IMR-90 (cell line): ENCODE measurements around the gene DUSP28. TPM values are rescaled to one million over a fixed set of nuclear protein-coding genes. Genes with fewer than 3 reads are reported as not detected.

ENCODE experiments used
- ATAC-seq: fragments of 200-7000 bp; cut with Tn5 transposase; 2 replicates; pipeline ENCODE4 v1.9.1; 2020; ENCODE audit warnings: low read depth, mild to moderate bottlenecking, moderate library complexity
- BruUV-seq: library from RNA; stranded (reverse); fragments of 400-500 nt; replicated peaks from 2 replicates; lab custom pipeline; 2021; lab: Mats Ljungman, UMichigan
- CTCF ChIA-PET: fragments of 300-600 bp; formaldehyde crosslinking; extraction: SDS; loops from one replicate; lab custom pipeline; 2021; ENCODE audit warnings: antibody characterized with exemption; lab: Yijun Ruan, JAX
- POLR2A ChIA-PET: fragments of 300-600 bp; sonication (Branson Sonifier 250); formaldehyde crosslinking; loops from one replicate; lab custom pipeline; 2022; ENCODE audit warnings: antibody characterized with exemption; ENCODE audit not compliant: unreplicated experiment; lab: Charles Lee
- DNase-seq: peaks from one replicate; pipeline ENCODE4 v3.0.0; 2013
- H2AFZ ChIP-seq: replicated peaks from 2 replicates; pipeline ENCODE3; 2013; ENCODE audit warnings: low read length, mild to moderate bottlenecking; ENCODE audit not compliant: poor library complexity
- H2AK5ac ChIP-seq: 2 replicates; pipeline ENCODE4 v1.6.1; 2013; ENCODE audit warnings: low read depth, low read length, inconsistent platforms
- H2AK9ac ChIP-seq: replicated peaks from 2 replicates; pipeline ENCODE3; 2013; ENCODE audit warnings: mild to moderate bottlenecking, low read depth, low read length, moderate library complexity; ENCODE audit not compliant: poor library complexity
- H2BK120ac ChIP-seq: 2 replicates; pipeline ENCODE4 v1.6.1; 2013; ENCODE audit warnings: low read depth, low read length, inconsistent platforms
- H2BK15ac ChIP-seq: 3 replicates; pipeline ENCODE4 v1.6.1; 2013; ENCODE audit warnings: low read depth, low read length, inconsistent platforms
- H2BK20ac ChIP-seq: 2 replicates; pipeline ENCODE4 v1.6.1; 2013; ENCODE audit warnings: low read depth, mild to moderate bottlenecking, inconsistent platforms, low read length, moderate library complexity
- H2BK5ac ChIP-seq: 2 replicates; pipeline ENCODE4 v1.6.1; 2013; ENCODE audit warnings: mild to moderate bottlenecking, low read depth, low read length, inconsistent platforms; ENCODE audit not compliant: poor library complexity, severe bottlenecking
- H3K14ac ChIP-seq: replicated peaks from 2 replicates; pipeline ENCODE4 v1.6.1; 2013; ENCODE audit warnings: low read depth, low read length, inconsistent platforms
- H3K18ac ChIP-seq: 2 replicates; pipeline ENCODE4 v1.6.1; 2013; ENCODE audit warnings: low read depth, low read length, control low read depth
- H3K23ac ChIP-seq: 2 replicates; pipeline ENCODE4 v1.6.1; 2013; ENCODE audit warnings: low read depth, low read length, inconsistent platforms
- H3K27ac ChIP-seq: 2 replicates; pipeline ENCODE4 v1.5.1; 2013; ENCODE audit warnings: mild to moderate bottlenecking, control low read depth, low read length; ENCODE audit not compliant: insufficient read depth
- H3K27me3 ChIP-seq: 2 replicates; pipeline ENCODE4 v1.6.1; 2013; ENCODE audit warnings: low read length; ENCODE audit not compliant: control insufficient read depth, insufficient read depth
- H3K36me3 ChIP-seq: 2 replicates; pipeline ENCODE4 v1.6.1; 2013; ENCODE audit warnings: low read length, mixed read lengths; ENCODE audit not compliant: control insufficient read depth, insufficient read depth
- H3K4ac ChIP-seq: 2 replicates; pipeline ENCODE4 v1.6.1; 2013; ENCODE audit warnings: low read depth, low read length, inconsistent platforms
- H3K4me1 ChIP-seq: 2 replicates; pipeline ENCODE4 v1.6.1; 2013; ENCODE audit warnings: low read length, mixed read lengths; ENCODE audit not compliant: control insufficient read depth, insufficient read depth
- H3K4me2 ChIP-seq: 2 replicates; pipeline ENCODE4 v1.6.1; 2013; ENCODE audit warnings: low read depth, mild to moderate bottlenecking, control low read depth, low read length, moderate library complexity
- H3K4me3 ChIP-seq: 2 replicates; pipeline ENCODE4 v1.5.1; 2013; ENCODE audit warnings: low read depth, mild to moderate bottlenecking, control low read depth, low read length, moderate library complexity; ENCODE audit not compliant: insufficient read depth
- H3K56ac ChIP-seq: 2 replicates; pipeline ENCODE4 v1.6.1; 2013; ENCODE audit warnings: low read length, inconsistent platforms; ENCODE audit not compliant: insufficient read depth; ENCODE audit errors: extremely low read depth
- H3K79me1 ChIP-seq, 2 experiments: 2 replicates each; pipeline ENCODE4 v1.6.1; 2013; ENCODE audit warnings: low read length in 2 of 2, inconsistent platforms in 1 of 2, low read depth in 1 of 2
- H3K9ac ChIP-seq: 2 replicates; pipeline ENCODE4 v1.6.1; 2013; ENCODE audit warnings: low read depth, low read length, control low read depth
- H3K9me1 ChIP-seq: 2 replicates; pipeline ENCODE4 v1.6.1; 2013; ENCODE audit warnings: low read length, inconsistent platforms; ENCODE audit not compliant: insufficient read depth
- H3K9me3 ChIP-seq: 2 replicates; pipeline ENCODE4 v1.6.1; 2013; ENCODE audit warnings: low read length; ENCODE audit not compliant: control insufficient read depth, insufficient read depth
- H4K20me1 ChIP-seq: 2 replicates; pipeline ENCODE4 v1.6.1; 2013; ENCODE audit warnings: low read length, inconsistent platforms; ENCODE audit not compliant: insufficient read depth
- H4K5ac ChIP-seq: 2 replicates; pipeline ENCODE4 v1.6.1; 2013; ENCODE audit warnings: mild to moderate bottlenecking, low read depth, low read length, control low read depth
- H4K8ac ChIP-seq, 2 experiments: 2 replicates each; pipeline ENCODE4 v1.6.1; 2013; ENCODE audit warnings: low read depth in 2 of 2, low read length in 2 of 2, control low read depth in 1 of 2, inconsistent platforms in 1 of 2
- H4K91ac ChIP-seq: 2 replicates; pipeline ENCODE4 v1.6.1; 2013; ENCODE audit warnings: low read depth, low read length, inconsistent platforms; ENCODE audit not compliant: insufficient read depth
- BHLHE40 ChIP-seq: fragments of 150-350 bp; IDR thresholded peaks from 2 replicates; pipeline ENCODE4 v1.6.1; 2016; ENCODE audit warnings: mild to moderate bottlenecking, low read depth, low read length
- CEBPB ChIP-seq: IDR thresholded peaks from 2 replicates; pipeline ENCODE4 v1.6.1; 2012; ENCODE audit warnings: low read depth, low read length, improper control_type of control experiment
- CHD1 ChIP-seq: IDR thresholded peaks from 2 replicates; pipeline ENCODE4 v1.6.1; 2012; ENCODE audit warnings: low read depth, low read length, improper control_type of control experiment
- CTCF ChIP-seq: conservative IDR thresholded peaks from 2 replicates; pipeline ENCODE4 v1.5.1; 2012; ENCODE audit warnings: mild to moderate bottlenecking, low read depth, low read length, improper control_type of control experiment
- FOS ChIP-seq: fragments of 150-350 bp; IDR thresholded peaks from 2 replicates; pipeline ENCODE4 v1.6.1; 2016; ENCODE audit warnings: low read depth, low read length
- MAFK ChIP-seq: IDR thresholded peaks from 2 replicates; pipeline ENCODE4 v1.6.1; 2012; ENCODE audit warnings: low read depth, low read length, improper control_type of control experiment
- MAZ ChIP-seq: IDR thresholded peaks from 2 replicates; pipeline ENCODE4 v1.6.1; 2012; ENCODE audit warnings: low read depth, mild to moderate bottlenecking, low read length, improper control_type of control experiment, moderate library complexity, borderline replicate concordance
- MXI1 ChIP-seq: IDR thresholded peaks from 2 replicates; pipeline ENCODE4 v1.6.1; 2012; ENCODE audit warnings: low read depth, mild to moderate bottlenecking, low read length, moderate library complexity, borderline replicate concordance
- NFE2L2 ChIP-seq: fragments of 150-350 bp; IDR thresholded peaks from 2 replicates; pipeline ENCODE4 v1.6.1; 2016; ENCODE audit warnings: low read depth, mild to moderate bottlenecking, low read length
- POLR2A ChIP-seq: IDR thresholded peaks from 2 replicates; pipeline ENCODE4 v1.6.1; 2012; ENCODE audit warnings: mild to moderate bottlenecking, low read depth, low read length
- RAD21 ChIP-seq: IDR thresholded peaks from 2 replicates; pipeline ENCODE4 v1.6.1; 2012; ENCODE audit warnings: low read length, improper control_type of control experiment
- RCOR1 ChIP-seq: IDR thresholded peaks from 2 replicates; pipeline ENCODE4 v1.6.1; 2012; ENCODE audit warnings: mild to moderate bottlenecking, low read length, improper control_type of control experiment; ENCODE audit not compliant: insufficient replicate concordance
- RFX5 ChIP-seq: IDR thresholded peaks from 2 replicates; pipeline ENCODE4 v1.8.0; 2012; ENCODE audit warnings: low read depth, mild to moderate bottlenecking, low read length, moderate library complexity
- SMC3 ChIP-seq: fragments of 150-350 bp; IDR thresholded peaks from 2 replicates; pipeline ENCODE4 v1.6.1; 2016; ENCODE audit warnings: low read depth, mild to moderate bottlenecking, antibody characterized with exemption, low read length, moderate library complexity
- USF2 ChIP-seq: fragments of 150-350 bp; IDR thresholded peaks from 2 replicates; pipeline ENCODE4 v1.6.1; 2017; ENCODE audit warnings: mild to moderate bottlenecking, antibody characterized with exemption, low read length, low read depth
- WGBS, 2 experiments: methylation state at CpG; one replicate each; pipeline versions ENCODE4 v1.1.5 to v1.1.7; 2013; ENCODE audit warnings: missing lambda C conversion rate in 2 of 2; ENCODE audit not compliant: insufficient read length in 1 of 2; ENCODE audit errors: extremely low coverage in 2 of 2; 5-methylcytosine and 5-hydroxymethylcytosine counted together
- dilution Hi-C: fragments of 300-500 bp; cut with HindIII; formaldehyde crosslinking; loops from one replicate; pipeline ENCODE4 v1.14.3; 2018; ENCODE audit warnings: low sequenced_read_pairs; ENCODE audit not compliant: unreplicated experiment
- in situ Hi-C: fragments of 300-500 bp; cut with MboI; formaldehyde crosslinking; loops from 3 replicates; pipeline ENCODE4 v1.14.3; 2019; ENCODE audit warnings: low sequenced_read_pairs, inconsistent platforms, mixed read lengths
- intact Hi-C: fragments of 100-400 bp; cut with micrococcal nuclease; formaldehyde crosslinking; loops from 2 replicates; pipeline ENCODE4 v1.10.0; 2022
- polyA plus RNA-seq, 3 experiments: library from polyadenylated mRNA; depleted of rRNA; stranded (reverse); fragments of >200 nt; gene quantifications; 2 replicates each; pipeline ENCODE4 v1.2.3, GENCODE V29; 2012; ENCODE audit warnings: low replicate concordance in 1 of 3
- total RNA-seq: library from RNA; depleted of rRNA; stranded (reverse); fragments of >200 nt; gene quantifications from 2 replicates; pipeline ENCODE4 v1.2.3, GENCODE V29; 2012
- TF ChIP-seq, protein P1 (sequence below): fragments of 150-350 bp; IDR thresholded peaks from 2 replicates; pipeline ENCODE4 v1.6.1; 2016; ENCODE audit warnings: low read depth, mild to moderate bottlenecking, low read length, moderate library complexity, borderline replicate concordance

The DUSP28 gene
- total and polyA plus RNA-seq, 2 of the 4 experiments (the other 2 are of a cell fraction) = 1.1 to 3.3 TPM

DNA sequence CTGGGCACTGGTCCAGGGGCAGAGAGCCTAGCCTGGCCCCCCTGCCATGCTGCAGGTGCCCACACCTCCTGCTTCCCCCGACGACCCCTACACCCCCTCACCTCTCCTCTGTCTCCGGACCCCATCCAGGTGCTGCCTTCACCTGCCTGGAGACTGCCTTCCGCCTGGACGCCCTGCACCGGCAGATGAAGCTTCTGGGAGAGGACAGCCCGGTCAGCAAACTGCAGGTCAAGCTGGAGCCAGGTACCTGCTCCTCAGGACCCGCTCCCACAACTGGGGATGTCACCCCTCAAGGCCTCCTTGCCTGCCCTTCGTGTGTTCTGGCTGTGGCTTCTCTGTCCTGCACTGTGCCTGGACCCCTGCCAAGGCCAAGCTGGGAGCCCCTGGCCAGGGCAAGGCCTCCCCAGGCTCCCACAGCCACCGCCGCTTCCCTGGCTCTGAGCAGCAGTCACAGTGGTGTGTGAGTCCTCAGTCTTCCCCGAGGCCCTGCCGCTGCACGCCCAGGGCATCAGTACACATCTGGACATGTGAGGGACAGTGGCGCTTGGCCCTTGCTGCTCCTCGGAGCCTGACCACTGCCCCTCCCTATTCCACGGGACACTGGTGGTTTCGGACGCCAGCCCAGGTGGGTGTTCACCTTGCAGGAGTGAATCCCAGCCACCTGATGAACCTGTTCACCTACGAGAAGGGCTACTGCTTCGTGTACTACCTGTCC, 14.4 kb downstream of the DUSP28 start:
- TF ChIP-seq MXI1 (no peak), RAD21 (no peak), SMC3 (no peak), CHD1 (no peak), MAFK (no peak), USF2 (no peak), RCOR1 (no peak), POLR2A (no peak), RFX5 (no peak), FOS (no peak), CEBPB (no peak), CTCF (no peak), NFE2L2 (no peak), MAZ (no peak), BHLHE40 (no peak)
- TF ChIP-seq, protein P1, sequence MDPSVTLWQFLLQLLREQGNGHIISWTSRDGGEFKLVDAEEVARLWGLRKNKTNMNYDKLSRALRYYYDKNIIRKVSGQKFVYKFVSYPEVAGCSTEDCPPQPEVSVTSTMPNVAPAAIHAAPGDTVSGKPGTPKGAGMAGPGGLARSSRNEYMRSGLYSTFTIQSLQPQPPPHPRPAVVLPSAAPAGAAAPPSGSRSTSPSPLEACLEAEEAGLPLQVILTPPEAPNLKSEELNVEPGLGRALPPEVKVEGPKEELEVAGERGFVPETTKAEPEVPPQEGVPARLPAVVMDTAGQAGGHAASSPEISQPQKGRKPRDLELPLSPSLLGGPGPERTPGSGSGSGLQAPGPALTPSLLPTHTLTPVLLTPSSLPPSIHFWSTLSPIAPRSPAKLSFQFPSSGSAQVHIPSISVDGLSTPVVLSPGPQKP = no peak
- ChIA-PET POLR2A (no interaction called here), CTCF (no interaction called here)
- H3K9me1 ChIP-seq = peaks cover 4% of the 10 kb centered on the region
- H2AK5ac ChIP-seq = no peak overlapping the region
- no peak overlapping the region for H2BK15ac ChIP-seq
- no peak overlapping the region for H3K4ac ChIP-seq
- no peak overlapping the region for H3K18ac ChIP-seq
- H3K56ac ChIP-seq = no peak overlapping the region
- H3K4me3 ChIP-seq = no peak overlapping the region
- peaks cover 31% of the 10 kb centered on the region for H3K36me3 ChIP-seq
- intact Hi-C loops = no loop called here
- H2BK120ac ChIP-seq = no peak overlapping the region
- dilution Hi-C loops = no loop called here
- ATAC-seq = no peak
- H2BK5ac ChIP-seq = no peak overlapping the region
- H3K79me1 ChIP-seq = peaks cover 5 to 39% of the 10 kb centered on the region in 2 experiments; a peak in 3 of 4 replicates
- H4K8ac ChIP-seq = no peak overlapping the region
- H3K27me3 ChIP-seq = no peaks in the 10 kb centered on the region
- H2AFZ ChIP-seq = peak overlapping the region; percentile 51
- no peak overlapping the region for H2AK9ac ChIP-seq
- H3K14ac ChIP-seq = no peak overlapping the region
- no peak overlapping the region for H3K23ac ChIP-seq
- DNase-seq = no peak
- in situ Hi-C loops = no loop called here
- WGBS, 2 experiments = 87% methylated on average over 14 of the region's 21 CpGs; no CpG with 5 or more reads in 1 of the 2 experiments
- H4K91ac ChIP-seq = no peak overlapping the region
- H3K9ac ChIP-seq = no peak overlapping the region
- H3K4me1 ChIP-seq = peaks cover 5% of the 10 kb centered on the region; the same call in 1 of the 2 replicates
- BruUV-seq = no TSS peak
- no peak overlapping the region for H2BK20ac ChIP-seq
- H3K4me2 ChIP-seq = no peak overlapping the region
- H3K27ac ChIP-seq = no peak overlapping the region
- no peak overlapping the region for H4K5ac ChIP-seq
- peaks cover 28% of the 10 kb centered on the region for H4K20me1 ChIP-seq
- H3K9me3 ChIP-seq = no peaks in the 10 kb centered on the region
